Right lobe of liver (tissue), 4 donors: ENCODE results near the gene ZNF746.

Experiments
- CTCF ChIP-seq, 4 donors: fragments of 200-600 bp in 3 of 4; fragments of 450-650 bp in 1 of 4; IDR thresholded peaks; one replicate each; pipeline versions ENCODE4 v1.5.1 to v1.8.0; 2016 to 2022; ENCODE audit warnings: antibody characterized with exemption in 4 of 4, mild to moderate bottlenecking in 2 of 4
- POLR2A ChIP-seq: fragments of 450-650 bp; IDR thresholded peaks from one replicate; pipeline ENCODE4 v1.6.1; 2017; ENCODE audit warnings: antibody characterized with exemption, mild to moderate bottlenecking
- donor health status: DM: no; HTN: no; CAD: no.
- donor health status: DM: no; HTN: no; CAD: no.
- donor health status: DM: no; HTN: yes; CAD: no.

- TF ChIP-seq POLR2A (no peak), CTCF (IDR thresholded peaks at IDR 0.05) (no peak)
Observed at GRCh38 chr7:149427893-149428292, 69.7 kb downstream of the ZNF746 start.
